Upper lobe of left lung (tissue), 6 donors: ENCODE data around the gene PAX2. TPM values are rescaled to one million over a fixed set of nuclear protein-coding genes. Genes with fewer than 3 reads are reported as not detected.

ENCODE experiments used
- ATAC-seq, 2 donors: fragments of 200-7000 bp; cut with Tn5 transposase; one replicate each; pipeline ENCODE4 v1.9.1; 2022; ENCODE audit warnings: mild to moderate bottlenecking in 2 of 2, moderate library complexity in 2 of 2; ENCODE audit not compliant: low FRiP score in 2 of 2
- DNase-seq, 2 donors: peaks; one replicate each; pipeline ENCODE4 v3.0.0-alpha.2; 2019 to 2020
- H3K27ac ChIP-seq, 4 donors: fragments of 200-600 bp; sonication (generic); one replicate each; pipeline ENCODE4 v1.5.1; 2016 to 2019
- H3K27me3 ChIP-seq, 4 donors: fragments of 200-600 bp; sonication (generic); one replicate each; pipeline ENCODE4 v1.5.1; 2017 to 2019
- H3K36me3 ChIP-seq, 4 donors: fragments of 200-600 bp; sonication (generic); one replicate each; pipeline ENCODE4 v1.5.1; 2016 to 2019
- H3K4me1 ChIP-seq, 4 donors: fragments of 200-600 bp; sonication (generic); one replicate each; pipeline ENCODE4 v1.5.1; 2018 to 2019
- H3K4me3 ChIP-seq, 4 donors: fragments of 200-600 bp; sonication (generic); one replicate each; pipeline ENCODE4 v1.5.1; 2017 to 2019; ENCODE audit warnings: mild to moderate bottlenecking in 2 of 4, moderate library complexity in 1 of 4
- H3K9me3 ChIP-seq, 4 donors: fragments of 200-600 bp; sonication (generic); one replicate each; pipeline ENCODE4 v1.5.1; 2018 to 2019
- EP300 ChIP-seq, 4 donors: sonication (generic); formaldehyde crosslinking; IDR thresholded peaks; one replicate each; pipeline ENCODE4 v1.5.1; 2017; ENCODE audit warnings: antibody characterized with exemption in 4 of 4, control low read depth in 2 of 4
- POLR2A ChIP-seq, 4 donors: fragments of 450-650 bp; IDR thresholded peaks; one replicate each; pipeline ENCODE4 v1.5.1; 2016 to 2017; ENCODE audit warnings: antibody characterized with exemption in 4 of 4, mild to moderate bottlenecking in 2 of 4
- POLR2AphosphoS5 ChIP-seq, 2 donors: sonication (generic); formaldehyde crosslinking; IDR thresholded peaks; one replicate each; pipeline ENCODE4 v1.5.1; 2017; ENCODE audit warnings: antibody characterized with exemption in 2 of 2
- WGBS, 2 donors: methylation state at CpG; one replicate each; pipeline ENCODE4 v1.1.5; 2017 to 2018; 5-methylcytosine and 5-hydroxymethylcytosine counted together
- total RNA-seq, 6 donors: library from RNA; depleted of rRNA in 4 of 6; stranded (reverse); fragments of >200 nt in 4 of 6; gene quantifications; one replicate each; pipeline versions ENCODE4 v1.1.0 to v1.2.1, GENCODE V29; 2016 to 2021
- TF ChIP-seq, protein P1 (sequence below), 6 experiments: fragments of 450-650 bp in 4 of 6; fragments of 200-600 bp in 2 of 6; sonication (generic) in 2 of 6; IDR thresholded peaks; one replicate each; pipeline ENCODE4 v1.5.1; 2016 to 2019; ENCODE audit warnings: antibody characterized with exemption in 6 of 6
- donor health status: DM: no; HTN: no; CAD: no; lungs with moderate emphysema.
- donor health status: DM: no; HTN: yes; CAD: no; lungs with severe emphysema.

PAX2 gene
- total RNA-seq, 6 donors from 2014 or later, result 0.07 TPM; not detected in 5

DNA sequence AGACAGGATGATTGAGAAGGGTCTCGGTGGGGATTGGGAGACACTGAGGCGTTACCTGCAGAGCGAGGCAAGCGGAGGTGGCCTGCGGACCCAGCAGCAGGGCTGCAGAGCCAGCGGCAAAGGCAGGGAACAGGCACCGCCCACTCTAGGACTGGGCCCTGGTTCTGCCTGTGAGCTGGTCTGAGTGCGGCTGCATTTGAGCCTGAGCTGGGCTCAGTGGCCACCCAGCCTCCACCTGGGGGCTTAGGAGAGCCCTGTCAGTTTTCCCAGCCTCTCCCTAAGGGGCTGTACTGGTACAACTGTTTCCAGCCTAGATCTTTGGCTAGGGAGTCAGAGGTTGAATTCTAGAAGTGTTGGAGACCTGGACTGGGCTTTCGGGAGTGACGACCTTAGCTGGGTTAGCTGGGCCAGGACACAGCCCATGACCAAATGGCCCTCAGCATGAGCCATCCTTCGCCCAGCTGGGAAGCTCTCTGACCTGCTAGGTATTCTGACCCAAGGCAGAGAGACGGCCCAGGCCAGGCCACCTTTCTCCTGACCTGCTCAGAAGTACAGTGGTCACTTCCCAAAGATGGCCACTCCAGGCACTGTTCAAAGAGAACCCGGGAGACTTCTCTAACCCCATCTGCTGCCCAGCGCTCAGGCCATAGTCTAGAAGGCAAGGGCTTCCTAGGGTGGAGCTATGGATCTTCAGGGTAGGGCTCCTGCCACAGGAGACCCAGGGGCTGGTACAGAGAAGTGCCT, 64.9 kb downstream of the PAX2 start:
- Histone ChIP-seq H3K27ac (no peak overlapping the region), H3K4me1 (no peaks in the 10 kb centered on the region), H3K9me3 (no peaks in the 10 kb centered on the region), H3K36me3 (no peaks in the 10 kb centered on the region), H3K27me3 (peaks cover 0 to 6% (median 0%) of the 10 kb centered on the region in 4 donors), H3K4me3 (no peak overlapping the region)
- ATAC-seq (no peak), DNase-seq (no peak)
- TF ChIP-seq, protein P1, sequence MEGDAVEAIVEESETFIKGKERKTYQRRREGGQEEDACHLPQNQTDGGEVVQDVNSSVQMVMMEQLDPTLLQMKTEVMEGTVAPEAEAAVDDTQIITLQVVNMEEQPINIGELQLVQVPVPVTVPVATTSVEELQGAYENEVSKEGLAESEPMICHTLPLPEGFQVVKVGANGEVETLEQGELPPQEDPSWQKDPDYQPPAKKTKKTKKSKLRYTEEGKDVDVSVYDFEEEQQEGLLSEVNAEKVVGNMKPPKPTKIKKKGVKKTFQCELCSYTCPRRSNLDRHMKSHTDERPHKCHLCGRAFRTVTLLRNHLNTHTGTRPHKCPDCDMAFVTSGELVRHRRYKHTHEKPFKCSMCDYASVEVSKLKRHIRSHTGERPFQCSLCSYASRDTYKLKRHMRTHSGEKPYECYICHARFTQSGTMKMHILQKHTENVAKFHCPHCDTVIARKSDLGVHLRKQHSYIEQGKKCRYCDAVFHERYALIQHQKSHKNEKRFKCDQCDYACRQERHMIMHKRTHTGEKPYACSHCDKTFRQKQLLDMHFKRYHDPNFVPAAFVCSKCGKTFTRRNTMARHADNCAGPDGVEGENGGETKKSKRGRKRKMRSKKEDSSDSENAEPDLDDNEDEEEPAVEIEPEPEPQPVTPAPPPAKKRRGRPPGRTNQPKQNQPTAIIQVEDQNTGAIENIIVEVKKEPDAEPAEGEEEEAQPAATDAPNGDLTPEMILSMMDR (IDR thresholded peaks at IDR 0.05), result no peak
- TF ChIP-seq POLR2AphosphoS5 (IDR thresholded peaks at IDR 0.05) (no peak), POLR2A (IDR thresholded peaks at IDR 0.05) (no peak), EP300 (IDR thresholded peaks at IDR 0.05) (no peak)
- WGBS, 2 donors, result 74 to 84% methylated on average over 7 to 14 of the region's 14 CpGs

- DNase-seq (no peak), ATAC-seq (no peak)
- TF ChIP-seq POLR2A (IDR thresholded peaks at IDR 0.05) (no peak), POLR2AphosphoS5 (IDR thresholded peaks at IDR 0.05) (no peak), EP300 (IDR thresholded peaks at IDR 0.05) (no peak)
- TF ChIP-seq, protein P1 (IDR thresholded peaks at IDR 0.05), result no peak
- WGBS, 2 donors, result 85 to 88% methylated on average over 5 to 7 of the region's 7 CpGs
- no peak overlapping the region for H3K4me3 ChIP-seq
- no peaks in the 10 kb centered on the region for H3K9me3 ChIP-seq
- H3K27me3 ChIP-seq, result peaks cover 0 to 6% (median 0%) of the 10 kb centered on the region in 4 donors
- H3K36me3 ChIP-seq, result no peaks in the 10 kb centered on the region
- no peak overlapping the region for H3K27ac ChIP-seq
- H3K4me1 ChIP-seq, result no peaks in the 10 kb centered on the region
These were observed 65.4 kb downstream of the PAX2 start for GRCh38 chr10:100810835-100811116.

GRCh38 chr10:100811261-100811660, 65.9 kb downstream of the PAX2 start:
- 80 to 100% methylated on average over 1 of the region's 1 CpG for WGBS, 2 donors

GRCh38 chr10:100811752-100812750, 66.7 kb downstream of the PAX2 start:
- ATAC-seq (no peak), DNase-seq (no peak)
- Histone ChIP-seq H3K27ac (no peak overlapping the region), H3K4me3 (no peak overlapping the region), H3K27me3 (peaks cover 0 to 6% (median 0%) of the 10 kb centered on the region in 4 donors), H3K4me1 (no peaks in the 10 kb centered on the region), H3K36me3 (no peaks in the 10 kb centered on the region), H3K9me3 (no peaks in the 10 kb centered on the region)
- TF ChIP-seq EP300 (IDR thresholded peaks at IDR 0.05) (no peak), POLR2A (IDR thresholded peaks at IDR 0.05) (no peak), POLR2AphosphoS5 (IDR thresholded peaks at IDR 0.05) (no peak)
- TF ChIP-seq, protein P1 (IDR thresholded peaks at IDR 0.05), result no peak
- 63 to 72% methylated on average over 16 of the region's 16 CpGs for WGBS, 2 donors

More at GRCh38 chr10:100811261-100811660, 65.9 kb downstream of the PAX2 start:
- no peak overlapping the region for H3K4me3 ChIP-seq
- TF ChIP-seq EP300 (IDR thresholded peaks at IDR 0.05) (no peak), POLR2A (IDR thresholded peaks at IDR 0.05) (no peak), POLR2AphosphoS5 (IDR thresholded peaks at IDR 0.05) (no peak)
- TF ChIP-seq, protein P1 (IDR thresholded peaks at IDR 0.05), result no peak
- H3K27ac ChIP-seq, result no peak overlapping the region
- H3K4me1 ChIP-seq, result no peaks in the 10 kb centered on the region
- no peaks in the 10 kb centered on the region for H3K9me3 ChIP-seq
- ATAC-seq (no peak), DNase-seq (no peak)
- H3K27me3 ChIP-seq, result peaks cover 0 to 6% (median 0%) of the 10 kb centered on the region in 4 donors
- H3K36me3 ChIP-seq, result no peaks in the 10 kb centered on the region
